GM12878 (cell line): ENCODE measurements around the gene COL9A2. TPM values are rescaled to one million over a fixed set of nuclear protein-coding genes. Genes with fewer than 3 reads are reported as not detected.

Experiments
- ATAC-seq: fragments of 200-7000 bp; cut with Tn5 transposase; 3 replicates; pipeline ENCODE4 v1.9.1; 2020; ENCODE audit warnings: mild to moderate bottlenecking, moderate library complexity
- BruUV-seq: library from RNA; stranded (reverse); fragments of 400-500 nt; replicated peaks from 2 replicates; lab custom pipeline; 2021; lab: Mats Ljungman, UMichigan
- CTCF ChIA-PET: fragments of 300-600 bp; sonication (Branson Sonifier 250); formaldehyde crosslinking; extraction: SDS; loops from one replicate; lab custom pipeline; 2021; ENCODE audit warnings: inconsistent platforms; lab: Yijun Ruan, JAX
- POLR2A ChIA-PET: fragments of 350-600 bp; formaldehyde crosslinking; extraction: SDS; loops from one replicate; lab custom pipeline; 2021; ENCODE audit warnings: inconsistent platforms; lab: Charles Lee
- RAD21 ChIA-PET: fragments of 300-600 bp; sonication (Branson Sonifier 250); formaldehyde crosslinking; loops from one replicate; lab custom pipeline; 2023; ENCODE audit warnings: antibody characterized with exemption; ENCODE audit not compliant: unreplicated experiment; lab: Charles Lee
- SMC1A ChIA-PET: fragments of 300-600 bp; sonication (Branson Sonifier 250); formaldehyde crosslinking; loops from one replicate; lab custom pipeline; 2023; ENCODE audit not compliant: unreplicated experiment, uncharacterized antibody; lab: Charles Lee
- DNase-seq: peaks from one replicate; pipeline ENCODE4 v3.0.0-alpha.2; 2011; ENCODE audit warnings: low read depth, low spot score
- FAIRE-seq: peaks from 3 replicates; lab custom pipeline; 2011; peaks lifted over from hg19 to GRCh38; lab: Jason Lieb, UNC
- H2AFZ ChIP-seq: 2 replicates; pipeline ENCODE4 v1.6.0; 2011; ENCODE audit warnings: low read depth, low read length, control low read depth; ENCODE audit not compliant: control insufficient read depth
- H3K27ac ChIP-seq: 2 replicates; pipeline ENCODE4 v1.5.1; 2011; ENCODE audit warnings: control low read depth; ENCODE audit not compliant: control insufficient read depth, insufficient read depth
- H3K27me3 ChIP-seq, 2 experiments: replicated peaks in 1 of 2; 2 replicates each; pipeline versions ENCODE4 v1.6.0 to v1.6.1; 2011; ENCODE audit warnings: low read length in 1 of 2; ENCODE audit not compliant: control insufficient read depth in 2 of 2, insufficient read depth in 2 of 2
- H3K36me3 ChIP-seq, 2 experiments: 2 replicates each; pipeline ENCODE4 v1.5.1; 2011; ENCODE audit warnings: low read length in 1 of 2; ENCODE audit not compliant: control insufficient read depth in 2 of 2, insufficient read depth in 2 of 2
- H3K4me1 ChIP-seq: 2 replicates; pipeline ENCODE4 v1.6.1; 2011; ENCODE audit warnings: mild to moderate bottlenecking, low read length, moderate library complexity, mixed read lengths; ENCODE audit not compliant: control insufficient read depth, insufficient read depth
- H3K4me2 ChIP-seq: 2 replicates; pipeline ENCODE4 v1.6.0; 2011; ENCODE audit warnings: control low read depth; ENCODE audit not compliant: control insufficient read depth, insufficient read depth
- H3K4me3 ChIP-seq: fragments of 200-600 bp; sonication (generic); 2 replicates; pipeline ENCODE4 v1.5.1; 2016
- H3K79me2 ChIP-seq: 2 replicates; pipeline ENCODE4 v1.6.0; 2011; ENCODE audit warnings: low read length; ENCODE audit not compliant: control insufficient read depth, insufficient read depth
- H3K9ac ChIP-seq: 2 replicates; pipeline ENCODE4 v1.8.0; 2011; ENCODE audit warnings: low read length, control low read depth, mixed read lengths; ENCODE audit not compliant: control insufficient read depth, insufficient read depth
- H3K9me3 ChIP-seq: replicated peaks from 3 replicates; pipeline ENCODE4 v1.5.1; 2011; ENCODE audit warnings: mild to moderate bottlenecking, low read length; ENCODE audit not compliant: control insufficient read depth, insufficient read depth
- H4K20me1 ChIP-seq: 2 replicates; pipeline ENCODE4 v1.6.0; 2011; ENCODE audit not compliant: control insufficient read depth, insufficient read depth
- HDAC2 ChIP-seq: fragments of 200-600 bp; sonication (generic); IDR thresholded peaks from 2 replicates; pipeline ENCODE4 v1.6.1; 2017
- KAT2A ChIP-seq: conservative IDR thresholded peaks from 2 replicates; pipeline ENCODE4 v1.6.1; 2011; ENCODE audit warnings: low read depth, low read length; ENCODE audit not compliant: control insufficient read depth
- NR2C2 ChIP-seq: IDR thresholded peaks from 2 replicates; pipeline ENCODE4 v1.6.1; 2011; ENCODE audit warnings: borderline replicate concordance, low read depth; ENCODE audit not compliant: control insufficient read depth, insufficient read length
- RAD51 ChIP-seq: fragments of 450-650 bp; IDR thresholded peaks from 2 replicates; pipeline ENCODE4 v1.6.1; 2016; ENCODE audit warnings: moderate library complexity, mild to moderate bottlenecking, inconsistent platforms
- SREBF1 ChIP-seq: IDR thresholded peaks from 2 replicates; pipeline ENCODE4 v1.6.1; 2012; ENCODE audit warnings: mild to moderate bottlenecking, low read length
- STAT1 ChIP-seq: fragments of 450-650 bp; conservative IDR thresholded peaks from 2 replicates; pipeline ENCODE4 v1.6.1; 2014; ENCODE audit warnings: antibody characterized with exemption, mild to moderate bottlenecking
- WRNIP1 ChIP-seq: IDR thresholded peaks from 2 replicates; pipeline ENCODE4 v1.6.1; 2011; ENCODE audit warnings: low read depth, low read length, improper control_type of control experiment, borderline replicate concordance
- ZSCAN29 ChIP-seq: fragments of 450-650 bp; IDR thresholded peaks from 2 replicates; pipeline ENCODE4 v1.6.1; 2017; ENCODE audit warnings: mild to moderate bottlenecking, moderate library complexity
- WGBS: methylation state at CpG from one replicate; pipeline ENCODE4 v1.1.6; 2016; ENCODE audit warnings: low lambda C conversion rate; ENCODE audit not compliant: insufficient replicate concordance, insufficient coverage; ENCODE audit errors: missing lambda C conversion rate; 5-methylcytosine and 5-hydroxymethylcytosine counted together
- in situ Hi-C: fragments of 300-500 bp; cut with MboI; formaldehyde crosslinking; loops from 9 replicates; pipeline ENCODE4 v1.14.3; 2018; ENCODE audit warnings: mixed read lengths
- intact Hi-C: fragments of 100-400 bp; cut with micrococcal nuclease; formaldehyde crosslinking; loops from one replicate; pipeline ENCODE4 v1.14.2; 2022; ENCODE audit not compliant: unreplicated experiment
- polyA plus RNA-seq, 11 experiments: library from polyadenylated mRNA; depleted of rRNA in 4 of 11; unstranded in 6 of 11; stranded (reverse) in 5 of 11; fragments of >200 nt; fragmentation: Nextera tagmentation in 4 of 11; fragmentation: Illumina TruSeq in 1 of 11; extraction: Ambion mirVana in 4 of 11; extraction: Trizol in 1 of 11; gene quantifications; 1 replicate in 1 of 11; 2 replicates in 10 of 11; pipeline versions ENCODE4 v1.2.1 to v1.2.3, GENCODE V29; 2011 to 2016; ENCODE audit warnings: inconsistent platforms in 2 of 11, missing spikeins in 2 of 11, low read depth in 1 of 11
- total RNA-seq, 4 experiments: library from RNA; depleted of rRNA in 3 of 4; stranded (reverse); fragments of >200 nt in 3 of 4; fragmentation: Illumina TruSeq in 1 of 4; extraction: Trizol in 1 of 4; gene quantifications; 2 replicates each; pipeline versions ENCODE4 v1.2.1 to v1.2.3, GENCODE V29; 2013 to 2021
- TF ChIP-seq, protein P1 (sequence below): fragments of 450-650 bp; formaldehyde crosslinking; IDR thresholded peaks from 2 replicates; pipeline ENCODE4 v1.4.0; 2022; ENCODE audit warnings: mild to moderate bottlenecking, moderate library complexity

Gene COL9A2
- total and polyA plus RNA-seq, 10 of the 15 experiments (the other 5 are each of a cell fraction or from before 2014, with no cell fraction given), result 3.1 to 63.3 (median 22.4) TPM

DNA sequence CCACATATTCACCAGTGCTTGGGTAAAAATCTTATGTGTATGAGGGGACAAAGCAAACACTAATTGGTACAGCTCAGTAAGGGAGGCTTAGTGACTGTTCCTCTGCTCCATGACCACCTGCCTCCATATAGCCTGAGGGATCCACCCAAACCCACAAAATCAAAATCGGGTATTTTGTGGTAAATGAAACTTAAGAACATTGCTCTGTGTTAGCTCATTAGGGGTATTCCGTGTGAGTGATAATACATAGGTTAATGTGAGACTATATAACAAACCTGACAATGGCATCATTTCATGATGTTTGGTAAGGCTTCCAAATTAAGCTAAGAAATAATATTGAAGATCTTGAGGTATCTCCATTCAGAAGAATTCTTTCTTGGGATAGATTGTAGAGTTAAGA lies 25.8 kb downstream of the COL9A2 start:
- no peak for ATAC-seq

More for the DNA sequence above, 25.8 kb downstream of the COL9A2 start:
- ChIA-PET POLR2A (interaction anchor here (1.0 to 1.2 kb wide), 2 partner anchors 22 to 24 kb away, joined by 3 read pairs; no protein-coding TSS in a partner anchor), SMC1A (interaction anchor here (0.7 to 3.5 kb wide), 12 partner anchors 10 to 910 kb away, joined by 3 to 11 read pairs (median 4); no protein-coding TSS in a partner anchor), RAD21 (interaction anchor here (1.0 to 1.4 kb wide), 2 partner anchors 24 to 139 kb away, joined by 3 to 4 read pairs; no protein-coding TSS in a partner anchor), CTCF (interaction anchor here (0.7 to 4.8 kb wide), 8 partner anchors 10 to 166 kb away, joined by 3 to 28 read pairs (median 3); no protein-coding TSS in a partner anchor)
- in situ Hi-C loops (no loop called here), intact Hi-C loops (no loop called here)
- no peaks in the 10 kb centered on the region for H4K20me1 ChIP-seq
- H3K27me3 ChIP-seq, result no peaks in the 10 kb centered on the region
- H3K4me1 ChIP-seq, result no peaks in the 10 kb centered on the region
- no peaks in the 10 kb centered on the region for H3K9me3 ChIP-seq
- WGBS, result 64% methylated on average over 2 of the region's 2 CpGs
- no peak for TF ChIP-seq NR2C2
- TF ChIP-seq KAT2A, result no peak
- no peak for TF ChIP-seq SREBF1
- TF ChIP-seq ZSCAN29, result no peak
- TF ChIP-seq, protein P1, sequence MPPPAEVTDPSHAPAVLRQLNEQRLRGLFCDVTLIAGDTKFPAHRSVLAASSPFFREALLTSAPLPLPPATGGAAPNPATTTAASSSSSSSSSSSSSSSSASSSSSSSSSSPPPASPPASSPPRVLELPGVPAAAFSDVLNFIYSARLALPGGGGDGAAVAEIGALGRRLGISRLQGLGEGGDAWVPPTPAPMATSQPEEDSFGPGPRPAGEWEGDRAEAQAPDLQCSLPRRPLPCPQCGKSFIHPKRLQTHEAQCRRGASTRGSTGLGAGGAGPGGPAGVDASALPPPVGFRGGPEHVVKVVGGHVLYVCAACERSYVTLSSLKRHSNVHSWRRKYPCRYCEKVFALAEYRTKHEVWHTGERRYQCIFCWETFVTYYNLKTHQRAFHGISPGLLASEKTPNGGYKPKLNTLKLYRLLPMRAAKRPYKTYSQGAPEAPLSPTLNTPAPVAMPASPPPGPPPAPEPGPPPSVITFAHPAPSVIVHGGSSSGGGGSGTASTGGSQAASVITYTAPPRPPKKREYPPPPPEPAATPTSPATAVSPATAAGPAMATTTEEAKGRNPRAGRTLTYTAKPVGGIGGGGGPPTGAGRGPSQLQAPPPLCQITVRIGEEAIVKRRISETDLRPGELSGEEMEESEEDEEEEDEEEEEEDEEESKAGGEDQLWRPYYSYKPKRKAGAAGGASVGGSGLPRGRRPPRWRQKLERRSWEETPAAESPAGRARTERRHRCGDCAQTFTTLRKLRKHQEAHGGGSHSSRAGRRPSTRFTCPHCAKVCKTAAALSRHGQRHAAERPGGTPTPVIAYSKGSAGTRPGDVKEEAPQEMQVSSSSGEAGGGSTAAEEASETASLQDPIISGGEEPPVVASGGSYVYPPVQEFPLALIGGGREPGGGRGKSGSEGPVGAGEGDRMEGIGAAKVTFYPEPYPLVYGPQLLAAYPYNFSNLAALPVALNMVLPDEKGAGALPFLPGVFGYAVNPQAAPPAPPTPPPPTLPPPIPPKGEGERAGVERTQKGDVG, result no peak
- TF ChIP-seq RAD51, result no peak
- TF ChIP-seq STAT1, result no peak
- TF ChIP-seq WRNIP1, result no peak
- TF ChIP-seq HDAC2, result no peak
- no TSS peak for BruUV-seq
- no peak for FAIRE-seq
- H3K79me2 ChIP-seq, result no peaks in the 10 kb centered on the region
- H3K27ac ChIP-seq, result no peak overlapping the region
- no peak overlapping the region for H2AFZ ChIP-seq
- no peak overlapping the region for H3K4me2 ChIP-seq
- H3K36me3 ChIP-seq, result peaks cover 3 to 28% of the 10 kb centered on the region in 2 experiments
- DNase-seq, result no peak
- no peak overlapping the region for H3K9ac ChIP-seq
- H3K4me3 ChIP-seq, result no peak overlapping the region
